Right lobe of liver (tissue), 6 donors: ENCODE results near the gene CLDN14. TPM values are rescaled to one million over a fixed set of nuclear protein-coding genes. Genes with fewer than 3 reads are reported as not detected.

ENCODE experiments used
- ATAC-seq, 4 donors: fragments of 200-7000 bp; cut with Tn5 transposase; one replicate each; pipeline ENCODE4 v1.9.1; 2020; ENCODE audit warnings: mild to moderate bottlenecking in 4 of 4, moderate library complexity in 4 of 4
- DNase-seq, 3 donors: peaks; one replicate each; pipeline ENCODE4 v3.0.0-alpha.2; 2020
- H3K27ac ChIP-seq, 3 donors: fragments of 200-600 bp; one replicate each; pipeline ENCODE4 v1.8.0; 2022
- H3K27me3 ChIP-seq, 2 donors: fragments of 200-600 bp; one replicate each; pipeline ENCODE4 v1.8.0; 2022
- H3K36me3 ChIP-seq, 4 donors: fragments of 200-600 bp; sonication (generic) in 1 of 4; one replicate each; pipeline versions ENCODE4 v1.5.1 to v1.8.0; 2017 to 2022; ENCODE audit warnings: control low read depth in 1 of 4
- H3K4me1 ChIP-seq, 4 donors: fragments of 200-600 bp; sonication (generic) in 1 of 4; one replicate each; pipeline versions ENCODE4 v1.5.1 to v1.8.0; 2017 to 2022; ENCODE audit warnings: control low read depth in 1 of 4
- H3K4me3 ChIP-seq, 3 donors: fragments of 200-600 bp; one replicate each; pipeline ENCODE4 v1.8.0; 2022
- H3K9me3 ChIP-seq, 4 donors: fragments of 200-600 bp; sonication (generic) in 1 of 4; one replicate each; pipeline versions ENCODE4 v1.5.1 to v1.8.0; 2017 to 2022; ENCODE audit warnings: control low read depth in 1 of 4
- CTCF ChIP-seq, 4 donors: fragments of 200-600 bp in 3 of 4; fragments of 450-650 bp in 1 of 4; IDR thresholded peaks; one replicate each; pipeline versions ENCODE4 v1.5.1 to v1.8.0; 2016 to 2022; ENCODE audit warnings: antibody characterized with exemption in 4 of 4, mild to moderate bottlenecking in 2 of 4
- POLR2A ChIP-seq: fragments of 450-650 bp; IDR thresholded peaks from one replicate; pipeline ENCODE4 v1.6.1; 2017; ENCODE audit warnings: antibody characterized with exemption, mild to moderate bottlenecking
- WGBS: methylation state at CpG from one replicate; pipeline ENCODE4 v1.1.6; 2018; ENCODE audit warnings: low coverage, low lambda C conversion rate; ENCODE audit not compliant: insufficient coverage; ENCODE audit errors: missing lambda C conversion rate; 5-methylcytosine and 5-hydroxymethylcytosine counted together
- intact Hi-C, 2 donors: fragments of 100-400 bp; cut with DNase I; formaldehyde crosslinking; loops; one replicate each; pipeline versions ENCODE4 v1.11.2 to v1.14.1; 2022
- total RNA-seq, 6 experiments: library from RNA; depleted of rRNA in 2 of 6; stranded (reverse); fragments of >200 nt in 2 of 6; fragmentation: NEBNext Ultra II Directional in 3 of 6; extraction: Animal tissue kit (Norgen Biotek cat#: 25700) in 3 of 6; gene quantifications; one replicate each; pipeline versions ENCODE4 v1.1.0 to v1.2.4, GENCODE V29; 2016 to 2023
- donor health status: DM: no; HTN: yes; CAD: no.
- donor health status: DM: no; HTN: no; CAD: no.
- donor health status: DM: no; HTN: no; CAD: no.
- donor health status: DM: no; HTN: yes; CAD: no.
- donor health status: DM: no; HTN: yes; CAD: no.

Gene CLDN14
- total RNA-seq, 6 experiments from 2014 or later = 9.3 to 16.7 (median 13.0) TPM

- TF ChIP-seq POLR2A (no peak), CTCF (IDR thresholded peaks at IDR 0.05) (no peak)
- 100% methylated on average over 4 of the region's 10 CpGs for WGBS
- intact Hi-C loops = no loop called here
- DNase-seq (no peak), ATAC-seq (no peak)
- Histone ChIP-seq H3K4me3 (no peak overlapping the region), H3K27me3 (no peaks in the 10 kb centered on the region), H3K4me1 (peaks cover 0 to 31% (median 11%) of the 10 kb centered on the region in 4 donors), H3K36me3 (no peaks in the 10 kb centered on the region), H3K9me3 (no peaks in the 10 kb centered on the region), H3K27ac (no peak overlapping the region)
Observed at GRCh38 chr21:36483095-36483494, 3.2 kb upstream of the CLDN14 start.

GRCh38 chr21:36482673-36483072 is 2.8 kb upstream of the CLDN14 start:
- WGBS = 88% methylated on average over 2 of the region's 4 CpGs
- Histone ChIP-seq H3K9me3 (no peaks in the 10 kb centered on the region), H3K4me1 (peaks cover 0 to 29% (median 9%) of the 10 kb centered on the region in 4 donors), H3K27ac (no peak overlapping the region), H3K27me3 (no peaks in the 10 kb centered on the region), H3K4me3 (no peak overlapping the region), H3K36me3 (no peaks in the 10 kb centered on the region)
- no peak for ATAC-seq
- no peak for TF ChIP-seq CTCF (IDR thresholded peaks at IDR 0.05)
- TF ChIP-seq POLR2A = no peak
- DNase-seq = no peak
- intact Hi-C loops = no loop called here

GRCh38 chr21:36482181-36482580 is 2.3 kb upstream of the CLDN14 start:
- no peak for ATAC-seq
- H3K4me1 ChIP-seq = peaks cover 0 to 27% (median 6%) of the 10 kb centered on the region in 4 donors
- peak overlapping the region in 2 of 3 donors; percentile 83 to 87 for H3K27ac ChIP-seq
- DNase-seq = no peak
- H3K36me3 ChIP-seq = peaks cover 0 to 2% (median 0%) of the 10 kb centered on the region in 4 donors
- intact Hi-C loops = no loop called here
- 55% methylated on average over 4 of the region's 4 CpGs for WGBS
- TF ChIP-seq CTCF (IDR thresholded peaks at IDR 0.05) = no peak
- no peak for TF ChIP-seq POLR2A
- H3K9me3 ChIP-seq = no peaks in the 10 kb centered on the region
- no peaks in the 10 kb centered on the region for H3K27me3 ChIP-seq
- no peak overlapping the region for H3K4me3 ChIP-seq

DNA sequence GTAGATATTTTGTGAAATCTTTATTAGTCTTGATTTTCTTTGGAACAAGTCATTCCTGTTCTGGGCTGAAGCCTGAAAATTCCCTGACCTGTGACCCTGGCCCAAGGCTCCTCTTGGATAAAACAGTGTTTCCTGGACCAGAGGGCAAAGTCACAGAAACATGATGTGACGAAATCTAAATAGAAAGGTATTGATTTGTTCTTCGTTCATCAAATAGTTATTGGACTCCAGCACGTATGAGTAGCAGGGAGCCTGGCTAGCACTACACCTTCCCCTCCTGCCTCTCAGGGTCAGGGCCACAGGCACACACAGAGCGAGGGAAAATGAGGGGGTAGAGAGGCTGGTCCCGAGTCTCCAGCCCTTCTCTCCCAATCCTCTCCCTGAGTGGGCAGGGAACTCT is 1.7 kb upstream of the CLDN14 start:
- ATAC-seq (peak; percentile 56 to 76 (median 65)), DNase-seq (peak; percentile 60 to 85 (median 78))
- 32% methylated on average over 5 of the region's 5 CpGs for WGBS
- intact Hi-C loops = no loop called here
- H3K27ac ChIP-seq = peak overlapping the region; percentile 48 to 87 (median 83)
- H3K4me1 ChIP-seq = peaks cover 0 to 30% (median 5%) of the 10 kb centered on the region in 4 donors
- TF ChIP-seq CTCF (IDR thresholded peaks at IDR 0.05) = no peak
- peak; percentile 18 for TF ChIP-seq POLR2A
- H3K4me3 ChIP-seq = peak overlapping the region in 2 of 3 donors; percentile 93 to 95
- H3K9me3 ChIP-seq = no peaks in the 10 kb centered on the region
- peaks cover 0 to 7% (median 0%) of the 10 kb centered on the region in 4 donors for H3K36me3 ChIP-seq
- H3K27me3 ChIP-seq = no peaks in the 10 kb centered on the region
